Measurements from ENCODE around the gene ALPK1.

DNA sequence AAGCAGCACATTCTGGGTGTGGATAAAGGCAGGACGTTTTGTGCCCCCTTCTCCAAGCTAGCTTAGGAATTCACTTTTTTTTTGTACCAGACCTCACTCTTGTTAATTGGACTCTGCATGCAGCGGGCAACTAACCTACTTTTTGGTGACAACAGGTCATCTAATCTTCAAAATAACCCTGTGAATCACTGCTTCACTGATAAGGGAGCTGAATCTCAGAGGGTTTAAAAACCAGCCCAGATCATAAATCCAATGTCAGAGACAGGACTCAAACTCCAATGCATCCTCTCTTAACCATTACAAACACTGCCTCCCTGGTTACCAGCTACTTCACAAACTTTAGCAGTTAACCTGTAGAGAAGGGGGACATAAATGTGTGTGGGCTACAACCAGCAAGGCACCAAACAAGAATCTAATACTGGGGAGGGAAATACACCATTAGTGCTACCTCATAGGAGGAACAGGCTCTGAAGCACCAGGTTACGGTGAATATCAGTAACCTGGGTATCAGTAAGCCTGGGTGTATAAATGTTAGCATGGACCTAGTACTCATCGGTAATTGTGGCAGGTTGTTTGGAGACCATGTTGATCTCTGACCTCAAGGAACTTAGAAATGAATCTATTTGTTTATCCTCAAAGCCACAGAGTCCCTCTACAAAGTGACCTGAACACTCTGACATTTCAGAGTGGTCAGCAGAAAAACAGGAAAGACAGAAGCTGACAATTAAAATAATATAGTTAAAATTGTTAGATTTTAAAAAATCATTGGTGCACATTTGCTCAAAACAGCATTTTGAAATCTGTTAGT is 14.1 kb upstream of the ALPK1 start:
- TF ChIP-seq, protein P1, sequence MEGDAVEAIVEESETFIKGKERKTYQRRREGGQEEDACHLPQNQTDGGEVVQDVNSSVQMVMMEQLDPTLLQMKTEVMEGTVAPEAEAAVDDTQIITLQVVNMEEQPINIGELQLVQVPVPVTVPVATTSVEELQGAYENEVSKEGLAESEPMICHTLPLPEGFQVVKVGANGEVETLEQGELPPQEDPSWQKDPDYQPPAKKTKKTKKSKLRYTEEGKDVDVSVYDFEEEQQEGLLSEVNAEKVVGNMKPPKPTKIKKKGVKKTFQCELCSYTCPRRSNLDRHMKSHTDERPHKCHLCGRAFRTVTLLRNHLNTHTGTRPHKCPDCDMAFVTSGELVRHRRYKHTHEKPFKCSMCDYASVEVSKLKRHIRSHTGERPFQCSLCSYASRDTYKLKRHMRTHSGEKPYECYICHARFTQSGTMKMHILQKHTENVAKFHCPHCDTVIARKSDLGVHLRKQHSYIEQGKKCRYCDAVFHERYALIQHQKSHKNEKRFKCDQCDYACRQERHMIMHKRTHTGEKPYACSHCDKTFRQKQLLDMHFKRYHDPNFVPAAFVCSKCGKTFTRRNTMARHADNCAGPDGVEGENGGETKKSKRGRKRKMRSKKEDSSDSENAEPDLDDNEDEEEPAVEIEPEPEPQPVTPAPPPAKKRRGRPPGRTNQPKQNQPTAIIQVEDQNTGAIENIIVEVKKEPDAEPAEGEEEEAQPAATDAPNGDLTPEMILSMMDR (IDR thresholded peaks at IDR 0.05), result no peak
- no peak for TF ChIP-seq POLR2A (IDR thresholded peaks at IDR 0.05)
- no peak for TF ChIP-seq EP300 (IDR thresholded peaks at IDR 0.05)
